HepG2 (cell line): ENCODE measurements around the gene SPI1. TPM values are rescaled to one million over a fixed set of nuclear protein-coding genes. Genes with fewer than 3 reads are reported as not detected.

Experiments
- MIER3 ChIP-seq: IDR thresholded peaks from 2 replicates; pipeline ENCODE4 v1.6.1; 2016; ENCODE audit warnings: missing compliant biosample characterization, borderline replicate concordance
- TAF1 ChIP-seq: sonication (generic); formaldehyde crosslinking; IDR thresholded peaks from 2 replicates; pipeline ENCODE4 v1.4.0; 2020; ENCODE audit warnings: missing genetic modification reagents
- ZNF724P ChIP-seq: sonication (generic); formaldehyde crosslinking; IDR thresholded peaks from 2 replicates; pipeline ENCODE4 v1.8.0; 2022; ENCODE audit warnings: missing genetic modification reagents, borderline replicate concordance
- ZNF891 ChIP-seq: sonication (generic); formaldehyde crosslinking; IDR thresholded peaks from 2 replicates; pipeline ENCODE4 v1.5.0; 2020; ENCODE audit warnings: mild to moderate bottlenecking, missing genetic modification reagents
- polyA plus RNA-seq, 8 experiments: library from polyadenylated mRNA; depleted of rRNA in 3 of 8; stranded (reverse) in 7 of 8; unstranded in 1 of 8; fragments of >200 nt; fragmentation: Illumina TruSeq in 4 of 8; extraction: Trizol in 4 of 8; gene quantifications; 2 replicates each; pipeline versions ENCODE4 v1.2.1 to v1.2.3, GENCODE V29; 2011 to 2016; ENCODE audit warnings: low read depth in 4 of 8, missing spikeins in 1 of 8, mixed read lengths in 1 of 8; ENCODE audit not compliant: insufficient read depth in 1 of 8
- total RNA-seq, 5 experiments: library from RNA; depleted of rRNA; stranded (reverse); fragments of >200 nt; fragmentation: Illumina TruSeq; extraction: Trizol; gene quantifications; 2 replicates each; pipeline ENCODE4 v1.2.3, GENCODE V29; 2016; ENCODE audit warnings: low read depth in 1 of 5
- TF ChIP-seq, protein P1 (sequence below): sonication (generic); formaldehyde crosslinking; IDR thresholded peaks from 2 replicates; pipeline ENCODE4 v1.4.0; 2020; ENCODE audit warnings: missing genetic modification reagents
- TF ChIP-seq, protein P2 (sequence below): sonication (generic); formaldehyde crosslinking; IDR thresholded peaks from 2 replicates; pipeline ENCODE4 v1.5.0; 2020; ENCODE audit warnings: mild to moderate bottlenecking, missing genetic modification reagents
- TF ChIP-seq, protein P3 (sequence below): sonication (generic); formaldehyde crosslinking; IDR thresholded peaks from 2 replicates; pipeline ENCODE4 v1.4.0; 2020; ENCODE audit warnings: missing genetic modification reagents, borderline replicate concordance

The SPI1 gene
- total and polyA plus RNA-seq, 2 of the 13 experiments (the other 11 are each of a cell fraction or from before 2014, with no cell fraction given): not detected

DNA sequence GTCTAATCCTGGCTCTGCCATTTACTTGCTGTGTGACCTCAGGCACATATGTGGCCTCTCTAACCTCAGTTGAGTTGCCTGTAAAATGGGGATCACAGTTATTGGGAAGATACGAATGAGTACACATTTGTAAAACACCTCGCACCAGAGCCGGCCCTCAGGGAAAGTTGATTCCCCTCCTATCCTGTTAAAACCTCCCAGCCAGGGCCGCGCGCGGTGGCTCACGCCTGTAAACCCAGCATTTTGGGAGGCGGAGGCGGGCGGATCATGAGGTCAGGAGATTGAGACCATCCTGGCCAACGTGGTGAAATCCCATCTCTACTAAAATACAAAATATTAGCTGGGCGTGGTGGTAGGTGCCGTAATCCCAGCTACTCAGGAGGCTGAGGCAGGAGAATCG is 18.0 kb downstream of the SPI1 start (continued):
- TF ChIP-seq, protein P1, sequence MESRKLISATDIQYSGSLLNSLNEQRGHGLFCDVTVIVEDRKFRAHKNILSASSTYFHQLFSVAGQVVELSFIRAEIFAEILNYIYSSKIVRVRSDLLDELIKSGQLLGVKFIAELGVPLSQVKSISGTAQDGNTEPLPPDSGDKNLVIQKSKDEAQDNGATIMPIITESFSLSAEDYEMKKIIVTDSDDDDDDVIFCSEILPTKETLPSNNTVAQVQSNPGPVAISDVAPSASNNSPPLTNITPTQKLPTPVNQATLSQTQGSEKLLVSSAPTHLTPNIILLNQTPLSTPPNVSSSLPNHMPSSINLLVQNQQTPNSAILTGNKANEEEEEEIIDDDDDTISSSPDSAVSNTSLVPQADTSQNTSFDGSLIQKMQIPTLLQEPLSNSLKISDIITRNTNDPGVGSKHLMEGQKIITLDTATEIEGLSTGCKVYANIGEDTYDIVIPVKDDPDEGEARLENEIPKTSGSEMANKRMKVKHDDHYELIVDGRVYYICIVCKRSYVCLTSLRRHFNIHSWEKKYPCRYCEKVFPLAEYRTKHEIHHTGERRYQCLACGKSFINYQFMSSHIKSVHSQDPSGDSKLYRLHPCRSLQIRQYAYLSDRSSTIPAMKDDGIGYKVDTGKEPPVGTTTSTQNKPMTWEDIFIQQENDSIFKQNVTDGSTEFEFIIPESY: peak; percentile 38; the same call in 1 of the 2 replicates
- TF ChIP-seq, protein P2, sequence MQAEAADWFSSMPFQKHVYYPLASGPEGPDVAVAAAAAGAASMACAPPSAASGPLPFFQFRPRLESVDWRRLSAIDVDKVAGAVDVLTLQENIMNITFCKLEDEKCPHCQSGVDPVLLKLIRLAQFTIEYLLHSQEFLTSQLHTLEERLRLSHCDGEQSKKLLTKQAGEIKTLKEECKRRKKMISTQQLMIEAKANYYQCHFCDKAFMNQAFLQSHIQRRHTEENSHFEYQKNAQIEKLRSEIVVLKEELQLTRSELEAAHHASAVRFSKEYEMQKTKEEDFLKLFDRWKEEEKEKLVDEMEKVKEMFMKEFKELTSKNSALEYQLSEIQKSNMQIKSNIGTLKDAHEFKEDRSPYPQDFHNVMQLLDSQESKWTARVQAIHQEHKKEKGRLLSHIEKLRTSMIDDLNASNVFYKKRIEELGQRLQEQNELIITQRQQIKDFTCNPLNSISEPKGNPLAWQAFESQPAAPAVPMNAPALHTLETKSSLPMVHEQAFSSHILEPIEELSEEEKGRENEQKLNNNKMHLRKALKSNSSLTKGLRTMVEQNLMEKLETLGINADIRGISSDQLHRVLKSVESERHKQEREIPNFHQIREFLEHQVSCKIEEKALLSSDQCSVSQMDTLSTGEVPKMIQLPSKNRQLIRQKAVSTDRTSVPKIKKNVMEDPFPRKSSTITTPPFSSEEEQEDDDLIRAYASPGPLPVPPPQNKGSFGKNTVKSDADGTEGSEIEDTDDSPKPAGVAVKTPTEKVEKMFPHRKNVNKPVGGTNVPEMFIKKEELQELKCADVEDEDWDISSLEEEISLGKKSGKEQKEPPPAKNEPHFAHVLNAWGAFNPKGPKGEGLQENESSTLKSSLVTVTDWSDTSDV (CRISPR knock-in tag): no peak
- TF ChIP-seq ZNF724P (CRISPR knock-in tag) (no peak), TAF1 (no peak), MIER3 (CRISPR knock-in tag) (no peak), ZNF891 (CRISPR knock-in tag) (no peak)
- TF ChIP-seq, protein P3, sequence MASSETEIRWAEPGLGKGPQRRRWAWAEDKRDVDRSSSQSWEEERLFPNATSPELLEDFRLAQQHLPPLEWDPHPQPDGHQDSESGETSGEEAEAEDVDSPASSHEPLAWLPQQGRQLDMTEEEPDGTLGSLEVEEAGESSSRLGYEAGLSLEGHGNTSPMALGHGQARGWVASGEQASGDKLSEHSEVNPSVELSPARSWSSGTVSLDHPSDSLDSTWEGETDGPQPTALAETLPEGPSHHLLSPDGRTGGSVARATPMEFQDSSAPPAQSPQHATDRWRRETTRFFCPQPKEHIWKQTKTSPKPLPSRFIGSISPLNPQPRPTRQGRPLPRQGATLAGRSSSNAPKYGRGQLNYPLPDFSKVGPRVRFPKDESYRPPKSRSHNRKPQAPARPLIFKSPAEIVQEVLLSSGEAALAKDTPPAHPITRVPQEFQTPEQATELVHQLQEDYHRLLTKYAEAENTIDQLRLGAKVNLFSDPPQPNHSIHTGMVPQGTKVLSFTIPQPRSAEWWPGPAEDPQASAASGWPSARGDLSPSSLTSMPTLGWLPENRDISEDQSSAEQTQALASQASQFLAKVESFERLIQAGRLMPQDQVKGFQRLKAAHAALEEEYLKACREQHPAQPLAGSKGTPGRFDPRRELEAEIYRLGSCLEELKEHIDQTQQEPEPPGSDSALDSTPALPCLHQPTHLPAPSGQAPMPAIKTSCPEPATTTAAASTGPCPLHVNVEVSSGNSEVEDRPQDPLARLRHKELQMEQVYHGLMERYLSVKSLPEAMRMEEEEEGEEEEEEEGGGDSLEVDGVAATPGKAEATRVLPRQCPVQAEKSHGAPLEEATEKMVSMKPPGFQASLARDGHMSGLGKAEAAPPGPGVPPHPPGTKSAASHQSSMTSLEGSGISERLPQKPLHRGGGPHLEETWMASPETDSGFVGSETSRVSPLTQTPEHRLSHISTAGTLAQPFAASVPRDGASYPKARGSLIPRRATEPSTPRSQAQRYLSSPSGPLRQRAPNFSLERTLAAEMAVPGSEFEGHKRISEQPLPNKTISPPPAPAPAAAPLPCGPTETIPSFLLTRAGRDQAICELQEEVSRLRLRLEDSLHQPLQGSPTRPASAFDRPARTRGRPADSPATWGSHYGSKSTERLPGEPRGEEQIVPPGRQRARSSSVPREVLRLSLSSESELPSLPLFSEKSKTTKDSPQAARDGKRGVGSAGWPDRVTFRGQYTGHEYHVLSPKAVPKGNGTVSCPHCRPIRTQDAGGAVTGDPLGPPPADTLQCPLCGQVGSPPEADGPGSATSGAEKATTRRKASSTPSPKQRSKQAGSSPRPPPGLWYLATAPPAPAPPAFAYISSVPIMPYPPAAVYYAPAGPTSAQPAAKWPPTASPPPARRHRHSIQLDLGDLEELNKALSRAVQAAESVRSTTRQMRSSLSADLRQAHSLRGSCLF (CRISPR knock-in tag): no peak
